ENCODE measurements around the gene DNAJB6.

DNA sequence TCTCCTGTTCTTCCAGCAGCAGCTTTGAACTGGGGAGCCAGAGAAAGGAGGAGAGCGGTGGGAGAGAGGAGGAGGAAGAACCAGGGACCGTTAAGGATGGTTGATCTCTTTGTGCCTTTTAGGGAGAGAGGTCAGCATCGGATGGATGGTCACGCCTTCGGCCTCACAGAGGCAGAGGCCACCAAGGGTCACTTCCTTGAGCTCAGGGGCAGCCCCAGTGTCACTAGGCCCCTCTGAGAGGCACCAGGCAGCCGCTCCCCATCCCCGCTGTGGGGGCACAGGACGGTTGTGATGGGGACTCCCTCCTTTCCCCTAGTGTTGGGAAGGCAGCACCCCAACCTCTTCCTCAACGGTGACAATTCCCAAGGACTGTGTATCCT lies 121.4 kb downstream of the DNAJB6 start:
- TF ChIP-seq EZH2 (IDR thresholded peaks at IDR 0.05; ENCODE audit: insufficient read depth, poor library complexity, severe bottlenecking) (no peak), EZH2phosphoT487 (IDR thresholded peaks at IDR 0.05; ENCODE audit: insufficient read depth, low read depth) (no peak)
